Lung (tissue), 12 donors: ENCODE data around the gene SSH2. TPM values are rescaled to one million over a fixed set of nuclear protein-coding genes. Genes with fewer than 3 reads are reported as not detected.
A peak's percentile ranks its signal among the peaks of the same experiment; 100 is the strongest.

Experiments
- ATAC-seq: fragments of 200-7000 bp; cut with Tn5 transposase; one replicate; pipeline ENCODE4 v1.9.1; 2020; ENCODE audit warnings: moderate number of reproducible peaks; ENCODE audit not compliant: insufficient read depth, low FRiP score
- DNase-seq, 3 donors: peaks; one replicate each; pipeline ENCODE4 v3.0.0-alpha.2; 2013 to 2017
- H3K27ac ChIP-seq, 2 donors: one replicate each; pipeline ENCODE4 v1.5.1; 2013; ENCODE audit warnings: mild to moderate bottlenecking in 2 of 2, moderate library complexity in 2 of 2, control low read depth in 1 of 2, inconsistent platforms in 1 of 2, low read depth in 1 of 2, low read length in 1 of 2
- H3K27me3 ChIP-seq, 3 donors: one replicate each; pipeline ENCODE4 v1.5.1; 2013; ENCODE audit warnings: low read length in 2 of 3; ENCODE audit not compliant: control insufficient read depth in 3 of 3, insufficient read depth in 3 of 3
- H3K36me3 ChIP-seq, 4 donors: one replicate each; pipeline ENCODE4 v1.5.1; 2013; ENCODE audit warnings: low read length in 4 of 4, mild to moderate bottlenecking in 1 of 4, moderate library complexity in 1 of 4; ENCODE audit not compliant: control insufficient read depth in 4 of 4, insufficient read depth in 4 of 4
- H3K4me1 ChIP-seq, 5 donors: one replicate each; pipeline ENCODE4 v1.5.1; 2013; ENCODE audit warnings: low read length in 5 of 5, mild to moderate bottlenecking in 2 of 5, moderate library complexity in 1 of 5; ENCODE audit not compliant: control insufficient read depth in 5 of 5, insufficient read depth in 5 of 5
- H3K4me3 ChIP-seq: one replicate; pipeline ENCODE4 v1.5.1; 2013; ENCODE audit warnings: mild to moderate bottlenecking, control low read depth, moderate library complexity
- H3K9ac ChIP-seq, 2 donors: one replicate each; pipeline ENCODE4 v1.5.1; 2013; ENCODE audit warnings: low read length in 2 of 2, control low read depth in 1 of 2; ENCODE audit not compliant: insufficient read depth in 1 of 2
- H3K9me3 ChIP-seq, 4 donors: one replicate each; pipeline ENCODE4 v1.5.1; 2013; ENCODE audit warnings: low read length in 3 of 4, mild to moderate bottlenecking in 1 of 4, moderate library complexity in 1 of 4; ENCODE audit not compliant: control insufficient read depth in 4 of 4, insufficient read depth in 3 of 4
- WGBS, 2 donors: extraction: QIAGEN DNeasy Blood & Tissue Kit; methylation state at CpG; one replicate each; pipeline ENCODE4 v1.1.7; 2013; 5-methylcytosine and 5-hydroxymethylcytosine counted together
- polyA plus RNA-seq, 2 donors: library from polyadenylated mRNA; stranded (reverse); fragments of 200-250 nt; gene quantifications; one replicate each; pipeline ENCODE4 v1.2.1, GENCODE V29; 2013
- total RNA-seq, 2 donors: library from RNA; depleted of rRNA in 1 of 2; stranded (reverse); fragments of >200 nt in 1 of 2; gene quantifications; one replicate each; pipeline ENCODE4 v1.2.1, GENCODE V29; 2014 to 2021
- TF ChIP-seq, protein P1 (sequence below): IDR thresholded peaks from 2 replicates; pipeline ENCODE4 v1.5.1; 2012; ENCODE audit warnings: mild to moderate bottlenecking; ENCODE audit errors: control extremely low read depth, extremely low read depth
- donor health status: control.
- donor health status: control.
- donor health status: Bipolar disorder and iron deficiency.
- donor health status: healthy.
- donor health status: DM: yes; HTN: yes; CAD: no.

The SSH2 gene
- total and polyA plus RNA-seq, 4 donors = 23.4 to 69.4 (median 41.1) TPM

DNA sequence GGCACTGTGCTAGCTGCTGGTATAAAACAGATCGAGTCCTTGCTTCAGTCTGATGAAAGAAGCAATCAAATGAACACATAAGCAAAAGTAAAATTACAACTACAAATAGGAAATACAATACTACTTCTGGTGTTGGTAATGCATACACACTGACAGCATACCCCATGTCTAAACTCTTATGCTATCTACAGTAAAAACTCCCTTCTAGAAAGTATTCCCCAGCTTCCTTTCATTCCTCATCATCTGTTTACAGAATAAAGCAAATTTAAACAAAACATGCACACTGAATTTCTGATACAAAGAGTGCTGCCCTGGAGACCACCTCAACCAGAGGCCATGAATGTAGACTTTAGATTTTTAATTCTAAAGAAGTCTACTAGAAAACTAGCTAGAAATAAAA, 109.6 kb downstream of the SSH2 start:
- Histone ChIP-seq H3K4me3 (no peak overlapping the region), H3K9ac (no peak overlapping the region), H3K9me3 (no peaks in the 10 kb centered on the region), H3K27me3 (no peaks in the 10 kb centered on the region), H3K27ac (no peak overlapping the region), H3K4me1 (no peaks in the 10 kb centered on the region), H3K36me3 (no peaks in the 10 kb centered on the region)
- TF ChIP-seq, protein P1, sequence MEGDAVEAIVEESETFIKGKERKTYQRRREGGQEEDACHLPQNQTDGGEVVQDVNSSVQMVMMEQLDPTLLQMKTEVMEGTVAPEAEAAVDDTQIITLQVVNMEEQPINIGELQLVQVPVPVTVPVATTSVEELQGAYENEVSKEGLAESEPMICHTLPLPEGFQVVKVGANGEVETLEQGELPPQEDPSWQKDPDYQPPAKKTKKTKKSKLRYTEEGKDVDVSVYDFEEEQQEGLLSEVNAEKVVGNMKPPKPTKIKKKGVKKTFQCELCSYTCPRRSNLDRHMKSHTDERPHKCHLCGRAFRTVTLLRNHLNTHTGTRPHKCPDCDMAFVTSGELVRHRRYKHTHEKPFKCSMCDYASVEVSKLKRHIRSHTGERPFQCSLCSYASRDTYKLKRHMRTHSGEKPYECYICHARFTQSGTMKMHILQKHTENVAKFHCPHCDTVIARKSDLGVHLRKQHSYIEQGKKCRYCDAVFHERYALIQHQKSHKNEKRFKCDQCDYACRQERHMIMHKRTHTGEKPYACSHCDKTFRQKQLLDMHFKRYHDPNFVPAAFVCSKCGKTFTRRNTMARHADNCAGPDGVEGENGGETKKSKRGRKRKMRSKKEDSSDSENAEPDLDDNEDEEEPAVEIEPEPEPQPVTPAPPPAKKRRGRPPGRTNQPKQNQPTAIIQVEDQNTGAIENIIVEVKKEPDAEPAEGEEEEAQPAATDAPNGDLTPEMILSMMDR = no peak
- DNase-seq (no peak), ATAC-seq (no peak)
- 68 to 74% methylated on average over 1 of the region's 1 CpG for WGBS, 2 donors

DNA sequence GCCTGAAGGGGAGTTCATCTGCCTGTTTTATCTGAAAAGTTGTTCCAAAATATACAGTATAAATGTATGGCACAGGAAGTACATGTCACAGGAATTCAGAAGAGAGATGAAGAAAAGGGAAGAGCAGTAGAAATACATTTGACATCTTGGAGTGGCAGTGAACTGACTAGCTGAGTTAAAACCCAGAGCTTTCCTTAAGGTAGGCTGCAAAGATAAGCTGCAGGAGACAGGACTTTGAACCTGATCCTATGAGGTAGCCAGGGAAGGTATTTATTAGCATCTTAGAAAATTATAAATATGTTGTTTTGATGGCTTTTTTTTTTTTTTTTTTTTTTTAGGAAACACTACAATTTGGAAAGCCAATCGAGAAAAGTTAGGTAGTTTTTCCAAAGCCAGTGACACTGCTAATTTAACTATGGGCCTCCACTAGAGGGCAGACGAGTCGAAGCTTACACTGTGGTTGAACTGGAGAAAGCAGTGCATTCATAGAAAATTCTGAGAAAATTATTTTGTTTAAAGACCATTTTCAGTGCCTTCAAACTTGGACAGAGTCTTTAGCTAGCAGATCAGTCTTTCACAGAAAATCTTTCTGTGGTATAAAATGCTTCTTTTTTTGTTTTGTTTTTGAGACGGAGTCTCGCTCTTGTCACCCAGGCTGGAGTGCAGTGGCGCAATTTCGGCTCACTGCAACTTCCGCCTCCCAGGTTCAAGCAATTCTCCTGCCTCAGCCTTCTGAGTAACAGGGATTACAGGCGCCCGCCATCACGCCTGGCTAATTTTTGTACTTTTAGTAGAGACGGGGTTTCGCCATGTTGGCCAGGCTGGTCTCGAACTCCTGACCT, 122.3 kb downstream of the SSH2 start:
- H3K36me3 ChIP-seq = no peaks in the 10 kb centered on the region
- 33 to 52% methylated on average over 13 to 14 of the region's 14 CpGs for WGBS, 2 donors
- no peak overlapping the region for H3K4me3 ChIP-seq
- no peaks in the 10 kb centered on the region for H3K9me3 ChIP-seq
- no peaks in the 10 kb centered on the region for H3K4me1 ChIP-seq
- H3K9ac ChIP-seq = no peak overlapping the region
- peak; percentile 87 for ATAC-seq
- no peaks in the 10 kb centered on the region for H3K27me3 ChIP-seq
- peak; percentile 79 to 83 (median 80) for DNase-seq
- peak overlapping the region in 1 of 2 donors; percentile 70 for H3K27ac ChIP-seq
- TF ChIP-seq, protein P1 = peak; percentile 85

DNA sequence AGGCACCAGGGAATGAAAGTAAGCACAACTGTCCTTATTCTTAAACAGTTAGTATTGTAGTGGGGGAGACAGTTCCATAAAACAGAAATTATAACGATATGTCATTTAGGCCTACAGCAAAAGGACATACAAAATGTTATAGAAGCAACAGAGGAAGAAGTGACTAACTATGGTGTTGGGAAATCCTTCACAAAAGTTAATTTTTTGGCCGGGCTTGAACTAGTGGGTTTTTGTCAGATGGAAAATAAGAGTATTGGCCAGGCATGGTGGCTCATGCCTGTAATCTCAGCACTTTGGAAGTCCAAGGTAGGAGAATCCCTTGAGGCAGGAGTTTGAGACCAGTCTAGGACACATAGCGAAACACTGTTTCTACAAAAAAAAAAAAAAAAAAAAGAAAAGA, 127.8 kb downstream of the SSH2 start:
- H3K27ac ChIP-seq = no peak overlapping the region
- no peaks in the 10 kb centered on the region for H3K36me3 ChIP-seq
- no peak overlapping the region for H3K4me3 ChIP-seq
- H3K4me1 ChIP-seq = no peaks in the 10 kb centered on the region
- no peak for DNase-seq
- no peak for ATAC-seq
- H3K9ac ChIP-seq = no peak overlapping the region
- H3K27me3 ChIP-seq = no peaks in the 10 kb centered on the region
- H3K9me3 ChIP-seq = no peaks in the 10 kb centered on the region
- TF ChIP-seq, protein P1 = no peak
- WGBS, 2 donors = 63 to 88% methylated on average over 3 of the region's 3 CpGs
